Aorta (tissue), 5 donors: ENCODE measurements around the gene HCRT. TPM values are rescaled to one million over a fixed set of nuclear protein-coding genes. Genes with fewer than 3 reads are reported as not detected.

ENCODE experiments used
- ATAC-seq: fragments of 200-7000 bp; cut with Tn5 transposase; one replicate; pipeline ENCODE4 v1.9.1; 2022; ENCODE audit warnings: moderate library complexity; ENCODE audit not compliant: low FRiP score
- DNase-seq, 2 donors: peaks; one replicate each; pipeline ENCODE4 v3.0.0-alpha.2; 2020
- H3K27ac ChIP-seq, 2 donors: one replicate each; pipeline ENCODE4 v1.5.1; 2013; ENCODE audit warnings: low read length in 2 of 2, mild to moderate bottlenecking in 2 of 2, moderate library complexity in 2 of 2, control low read depth in 1 of 2, inconsistent platforms in 1 of 2, low read depth in 1 of 2
- H3K27me3 ChIP-seq, 2 donors: one replicate each; pipeline ENCODE4 v1.6.1; 2013; ENCODE audit warnings: control low read depth in 1 of 2, low read length in 1 of 2, mild to moderate bottlenecking in 1 of 2, moderate library complexity in 1 of 2; ENCODE audit not compliant: insufficient read depth in 2 of 2, control insufficient read depth in 1 of 2
- H3K36me3 ChIP-seq, 2 donors: one replicate each; pipeline ENCODE4 v1.6.1; 2013; ENCODE audit warnings: control low read depth in 1 of 2, low read length in 1 of 2, mild to moderate bottlenecking in 1 of 2; ENCODE audit not compliant: insufficient read depth in 2 of 2, control insufficient read depth in 1 of 2
- H3K4me1 ChIP-seq, 2 donors: one replicate each; pipeline ENCODE4 v1.6.1; 2013; ENCODE audit warnings: low read length in 2 of 2, control low read depth in 1 of 2, mild to moderate bottlenecking in 1 of 2, moderate library complexity in 1 of 2; ENCODE audit not compliant: insufficient read depth in 2 of 2, control insufficient read depth in 1 of 2
- H3K4me3 ChIP-seq, 2 donors: one replicate each; pipeline ENCODE4 v1.5.1; 2013; ENCODE audit warnings: low read length in 2 of 2, control low read depth in 1 of 2, mild to moderate bottlenecking in 1 of 2
- H3K9me3 ChIP-seq: one replicate; pipeline ENCODE4 v1.6.1; 2013; ENCODE audit warnings: mild to moderate bottlenecking, low read length; ENCODE audit not compliant: control insufficient read depth
- WGBS, 2 donors: extraction: QIAGEN DNeasy Blood & Tissue Kit; methylation state at CpG; one replicate each; pipeline ENCODE4 v1.1.7; 2013; 5-methylcytosine and 5-hydroxymethylcytosine counted together
- intact Hi-C, 2 donors: fragments of 100-400 bp; cut with DNase I; formaldehyde crosslinking; loops; one replicate each; pipeline versions ENCODE4 v1.14.2 to v1.15.0; 2022
- long read RNA-seq, 2 donors: library from polyadenylated mRNA; unstranded; transcript quantifications; one replicate each; pipeline ENCODE4 v2.0.0, GENCODE V29; 2020 to 2021
- polyA plus RNA-seq, 2 donors: library from polyadenylated mRNA; stranded (reverse); fragments of 200-250 nt; gene quantifications; one replicate each; pipeline ENCODE4 v1.2.3, GENCODE V29; 2013
- total RNA-seq, 2 donors: library from RNA; stranded (reverse); fragmentation: NEBNext Ultra II Directional; extraction: Animal tissue kit (Norgen Biotek cat#: 25700); gene quantifications; one replicate each; pipeline ENCODE4 v1.2.1, GENCODE V29; 2021
- donor health status: healthy with polysubstance abuse.
- donor health status: Bipolar disorder and iron deficiency.
- donor health status: DM: no; HTN: no; CAD: no.
- donor health status: DM: no; HTN: no; CAD: no.
- donor health status: DM: yes; HTN: yes; CAD: no.

The HCRT gene, protein sequence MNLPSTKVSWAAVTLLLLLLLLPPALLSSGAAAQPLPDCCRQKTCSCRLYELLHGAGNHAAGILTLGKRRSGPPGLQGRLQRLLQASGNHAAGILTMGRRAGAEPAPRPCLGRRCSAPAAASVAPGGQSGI
- not detected for total RNA-seq
- not detected for polyA plus RNA-seq
- long read RNA-seq, donor 1: 0 reads
- long read RNA-seq, donor 2: 0 reads

- WGBS, 2 donors: 79 to 81% methylated on average over 11 of the region's 11 CpGs
- Histone ChIP-seq H3K27me3 (no peaks in the 10 kb centered on the region), H3K36me3 (no peaks in the 10 kb centered on the region), H3K4me1 (no peaks in the 10 kb centered on the region), H3K9me3 (no peaks in the 10 kb centered on the region), H3K4me3 (no peak within 1 kb of the TSS), H3K27ac (no peak within 1 kb of the TSS)
- no peak for ATAC-seq
- intact Hi-C loops: no loop called here
- no peak for DNase-seq
Observed at GRCh38 chr17:42184713-42185620, at the start of gene HCRT. Gene HCRT (minus strand): TSS chr17:42185452. CDS start chr17:42185365, 87 bp downstream.

GRCh38 chr17:42233994-42234393, 48.7 kb upstream of the HCRT start:
- Histone ChIP-seq H3K27ac (no peak overlapping the region), H3K36me3 (no peaks in the 10 kb centered on the region), H3K4me3 (no peak overlapping the region), H3K9me3 (no peaks in the 10 kb centered on the region), H3K27me3 (no peaks in the 10 kb centered on the region), H3K4me1 (no peaks in the 10 kb centered on the region)
- ATAC-seq (no peak), DNase-seq (no peak)
- intact Hi-C loops: no loop called here
- WGBS, 2 donors: 4 to 13% methylated on average over 2 of the region's 2 CpGs

DNA sequence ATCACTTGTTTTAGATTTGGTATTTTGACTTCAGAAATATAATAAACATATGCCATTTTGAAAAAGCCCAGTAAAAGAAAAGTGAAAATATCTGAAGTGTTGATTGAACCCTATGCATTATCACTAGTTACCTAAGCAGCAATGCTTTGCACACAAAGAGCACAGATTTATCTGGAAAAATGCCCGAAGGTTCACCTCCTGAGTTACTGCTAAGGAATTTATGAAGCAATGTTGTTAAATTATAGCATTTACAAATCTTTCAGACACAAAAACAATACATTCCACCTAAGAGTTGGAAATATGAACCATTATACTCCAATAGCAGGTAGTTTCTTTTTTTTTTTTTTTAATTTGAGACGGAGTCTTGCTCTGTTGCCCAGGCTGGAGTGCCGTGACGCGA, 47.9 kb upstream of the HCRT start:
- intact Hi-C loops: no loop called here

GRCh38 chr17:42230225-42230624, 45.0 kb upstream of the HCRT start:
- no peaks in the 10 kb centered on the region for H3K36me3 ChIP-seq
- no peak overlapping the region for H3K27ac ChIP-seq
- intact Hi-C loops: no loop called here
- 92 to 93% methylated on average over 5 of the region's 5 CpGs for WGBS, 2 donors
- no peak for DNase-seq
- no peak for ATAC-seq
- no peaks in the 10 kb centered on the region for H3K9me3 ChIP-seq
- no peaks in the 10 kb centered on the region for H3K27me3 ChIP-seq
- no peak overlapping the region for H3K4me3 ChIP-seq
- H3K4me1 ChIP-seq: no peaks in the 10 kb centered on the region

More for the DNA sequence above, 47.9 kb upstream of the HCRT start:
- WGBS, 2 donors: 93 to 94% methylated on average over 5 of the region's 5 CpGs
- H3K27ac ChIP-seq: no peak overlapping the region
- no peak for ATAC-seq
- H3K4me3 ChIP-seq: no peak overlapping the region
- H3K9me3 ChIP-seq: no peaks in the 10 kb centered on the region
- H3K4me1 ChIP-seq: no peaks in the 10 kb centered on the region
- H3K36me3 ChIP-seq: no peaks in the 10 kb centered on the region
- H3K27me3 ChIP-seq: no peaks in the 10 kb centered on the region
- no peak for DNase-seq

DNA sequence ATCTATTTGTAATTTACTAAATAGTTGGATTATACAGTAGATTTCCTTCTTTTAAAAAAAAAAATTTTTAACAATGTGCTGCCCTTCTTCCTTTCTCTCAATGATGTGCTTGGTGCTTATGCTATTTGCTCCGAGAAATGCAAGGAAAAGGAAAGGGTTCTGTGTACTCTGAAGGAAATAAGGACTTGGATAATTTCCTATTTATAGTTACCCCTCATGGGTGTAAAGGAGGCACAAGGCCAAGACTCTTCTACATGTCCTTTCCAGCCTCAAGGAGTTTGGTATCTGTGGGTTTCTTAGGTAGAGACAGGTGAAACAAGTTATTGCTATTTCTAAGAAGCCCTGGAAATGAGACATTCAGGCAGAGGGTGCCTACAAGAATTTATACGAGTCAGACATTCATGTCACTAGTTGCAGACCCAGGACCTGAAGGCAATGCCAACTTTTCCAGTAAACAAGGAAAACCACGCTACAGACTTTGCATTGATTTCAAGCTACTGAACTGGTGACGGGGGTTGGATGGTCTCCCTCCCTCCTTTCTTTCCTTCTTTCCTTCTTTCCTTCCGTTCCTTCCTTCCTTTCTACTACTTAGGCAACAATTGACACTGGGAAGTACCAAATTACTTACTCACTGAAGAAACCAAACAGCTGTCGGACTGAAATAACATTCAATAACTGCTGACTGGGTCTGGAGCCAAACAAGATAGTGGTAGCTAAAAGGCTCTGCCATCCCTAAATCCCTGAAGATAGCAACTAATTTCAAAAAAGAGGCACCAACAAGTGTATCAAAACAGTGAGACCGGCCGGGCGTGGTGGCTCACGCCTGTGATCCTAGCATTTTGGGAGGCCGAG, 42.8 kb upstream of the HCRT start:
- Histone ChIP-seq H3K36me3 (peaks cover 0 to 3% of the 10 kb centered on the region in 2 donors), H3K4me3 (no peak overlapping the region), H3K27ac (no peak overlapping the region), H3K27me3 (no peaks in the 10 kb centered on the region), H3K9me3 (no peaks in the 10 kb centered on the region), H3K4me1 (no peaks in the 10 kb centered on the region)
- WGBS, 2 donors: 66 to 71% methylated on average over 11 of the region's 11 CpGs
- ATAC-seq: no peak
- intact Hi-C loops: no loop called here
- DNase-seq: no peak

DNA sequence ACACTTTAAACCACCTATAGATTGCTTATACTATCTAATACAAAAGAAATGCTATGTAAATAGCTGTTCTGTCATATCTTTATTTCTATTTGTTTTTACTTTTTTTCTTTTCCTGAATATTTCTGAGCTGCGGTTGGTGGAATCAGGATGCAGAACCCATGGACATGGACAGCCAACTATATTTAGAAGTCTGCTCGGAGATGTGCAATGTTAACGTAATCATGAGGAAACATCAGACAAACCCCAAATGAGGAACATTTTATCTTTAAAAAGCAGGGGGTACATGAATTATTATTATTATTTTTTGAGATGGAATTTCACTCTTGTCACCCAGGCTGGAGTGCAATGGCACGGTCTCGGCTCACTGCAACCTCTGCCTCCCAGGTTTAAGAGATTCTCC, 40.4 kb upstream of the HCRT start:
- ATAC-seq (no peak), DNase-seq (no peak)
- intact Hi-C loops: no loop called here
- Histone ChIP-seq H3K36me3 (peaks cover 2 to 6% of the 10 kb centered on the region in 2 donors), H3K4me1 (no peaks in the 10 kb centered on the region), H3K27ac (no peak overlapping the region), H3K27me3 (no peaks in the 10 kb centered on the region), H3K4me3 (no peak overlapping the region), H3K9me3 (no peaks in the 10 kb centered on the region)
- WGBS, 2 donors: 93 to 94% methylated on average over 5 of the region's 5 CpGs

DNA sequence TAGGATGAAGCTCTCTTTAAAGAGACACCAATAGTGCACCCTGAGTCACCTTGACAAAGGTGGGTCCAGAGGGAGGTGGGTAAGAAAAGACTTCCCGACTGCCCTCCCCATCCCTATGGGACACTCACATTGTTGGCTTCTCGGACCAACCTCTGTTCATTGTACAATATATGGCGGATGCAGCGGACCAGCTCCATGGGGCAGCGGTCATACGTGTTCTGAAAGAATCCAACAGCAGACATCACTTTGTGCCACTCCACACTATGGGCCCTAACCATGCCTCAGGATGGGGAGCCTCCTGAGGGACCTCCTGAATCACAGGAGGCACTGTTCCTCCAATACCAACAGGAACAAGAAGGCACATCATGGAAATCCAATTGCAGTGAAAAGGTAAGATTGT, 39.4 kb upstream of the HCRT start:
- DNase-seq (no peak), ATAC-seq (no peak)
- Histone ChIP-seq H3K9me3 (no peaks in the 10 kb centered on the region), H3K27ac (no peak overlapping the region), H3K4me1 (no peaks in the 10 kb centered on the region), H3K4me3 (no peak overlapping the region), H3K27me3 (no peaks in the 10 kb centered on the region), H3K36me3 (peaks cover 2 to 6% of the 10 kb centered on the region in 2 donors)
- WGBS, 2 donors: 94 to 96% methylated on average over 6 of the region's 6 CpGs
- intact Hi-C loops: no loop called here

DNA sequence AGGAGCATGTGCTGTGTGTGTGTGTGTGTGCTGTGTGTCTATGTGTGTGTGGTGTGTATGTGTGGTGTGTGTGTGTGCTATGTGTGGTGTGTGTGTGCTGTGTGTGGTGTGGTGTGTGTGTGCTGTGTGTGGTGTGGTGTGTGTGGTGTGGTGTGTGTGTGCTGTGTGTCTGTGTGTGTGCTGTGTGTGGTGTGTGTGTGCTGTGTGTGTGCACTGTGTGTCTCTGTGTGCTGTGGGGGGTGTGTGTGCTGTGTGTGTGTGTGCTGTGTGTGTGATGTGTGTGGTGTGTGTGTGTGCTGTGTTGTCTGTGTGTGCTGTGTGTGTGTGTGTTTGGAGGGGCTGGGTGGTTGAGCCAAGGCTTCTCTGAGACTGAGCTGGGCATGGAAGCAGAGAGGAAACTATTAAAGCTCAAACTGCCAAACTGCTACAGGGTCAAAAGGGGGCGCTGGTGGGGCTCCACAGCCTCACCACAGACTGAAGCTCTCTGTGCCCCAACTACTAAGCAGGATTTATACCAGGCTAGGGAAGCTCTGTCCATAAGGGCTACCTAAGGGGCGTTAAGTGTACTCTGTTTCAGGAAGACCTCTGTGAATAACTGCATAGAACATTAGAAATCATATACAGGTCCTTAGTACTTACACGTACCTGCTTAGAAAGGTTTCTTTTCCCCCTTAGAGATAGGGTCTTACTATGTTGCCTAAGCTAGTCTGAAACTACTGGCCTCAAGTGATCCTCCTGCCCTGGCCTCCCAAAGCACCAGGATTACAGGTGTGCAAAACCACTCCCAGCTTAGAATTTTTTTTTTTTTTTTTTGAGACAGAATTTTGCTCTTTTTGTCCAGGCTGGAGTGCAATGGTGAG, 36.9 kb upstream of the HCRT start:
- ATAC-seq: no peak
- H3K4me3 ChIP-seq: no peak overlapping the region
- DNase-seq: no peak
- no peaks in the 10 kb centered on the region for H3K4me1 ChIP-seq
- H3K27me3 ChIP-seq: no peaks in the 10 kb centered on the region
- H3K36me3 ChIP-seq: peaks cover 3 to 11% of the 10 kb centered on the region in 2 donors
- intact Hi-C loops: no loop called here
- no peaks in the 10 kb centered on the region for H3K9me3 ChIP-seq
- H3K27ac ChIP-seq: no peak overlapping the region
- WGBS, 2 donors: 53 to 56% methylated on average over 3 of the region's 3 CpGs
